Measurements from ENCODE around the gene ZMYND12.
A peak's percentile ranks its signal among the peaks of the same experiment; 100 is the strongest.

DNA sequence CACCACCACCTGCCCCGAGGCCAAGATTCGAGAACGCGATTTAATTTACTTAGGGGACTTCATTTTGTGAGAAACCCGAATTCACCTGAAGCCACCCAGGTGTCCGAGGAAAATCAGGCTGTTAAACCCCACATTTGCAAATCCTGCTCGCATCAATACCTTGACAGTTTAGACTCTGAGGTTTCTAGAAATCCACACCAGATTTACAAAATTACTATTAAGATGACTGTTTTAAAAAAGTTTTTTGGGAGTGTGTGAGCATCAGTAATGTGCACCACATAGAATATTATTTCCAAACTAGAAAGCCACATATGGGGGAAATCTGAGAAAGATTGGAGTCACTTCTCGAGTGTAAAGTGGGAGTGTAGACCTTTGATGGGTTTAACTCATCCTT lies 74.5 kb downstream of the ZMYND12 start:
- TF ChIP-seq, protein P1, sequence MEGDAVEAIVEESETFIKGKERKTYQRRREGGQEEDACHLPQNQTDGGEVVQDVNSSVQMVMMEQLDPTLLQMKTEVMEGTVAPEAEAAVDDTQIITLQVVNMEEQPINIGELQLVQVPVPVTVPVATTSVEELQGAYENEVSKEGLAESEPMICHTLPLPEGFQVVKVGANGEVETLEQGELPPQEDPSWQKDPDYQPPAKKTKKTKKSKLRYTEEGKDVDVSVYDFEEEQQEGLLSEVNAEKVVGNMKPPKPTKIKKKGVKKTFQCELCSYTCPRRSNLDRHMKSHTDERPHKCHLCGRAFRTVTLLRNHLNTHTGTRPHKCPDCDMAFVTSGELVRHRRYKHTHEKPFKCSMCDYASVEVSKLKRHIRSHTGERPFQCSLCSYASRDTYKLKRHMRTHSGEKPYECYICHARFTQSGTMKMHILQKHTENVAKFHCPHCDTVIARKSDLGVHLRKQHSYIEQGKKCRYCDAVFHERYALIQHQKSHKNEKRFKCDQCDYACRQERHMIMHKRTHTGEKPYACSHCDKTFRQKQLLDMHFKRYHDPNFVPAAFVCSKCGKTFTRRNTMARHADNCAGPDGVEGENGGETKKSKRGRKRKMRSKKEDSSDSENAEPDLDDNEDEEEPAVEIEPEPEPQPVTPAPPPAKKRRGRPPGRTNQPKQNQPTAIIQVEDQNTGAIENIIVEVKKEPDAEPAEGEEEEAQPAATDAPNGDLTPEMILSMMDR (conservative IDR thresholded peaks at IDR 0.05 in 1 of 2, IDR thresholded peaks at IDR 0.05 in 1 of 2; ENCODE audit: low read depth in 1 of 2, low read length in 2 of 2): no peak
- TF ChIP-seq EZH2 (IDR thresholded peaks at IDR 0.05; ENCODE audit: low read length, missing control alignments): peak; percentile 70
